Measurements from ENCODE around the gene TRIO. TPM values are rescaled to one million over a fixed set of nuclear protein-coding genes. Genes with fewer than 3 reads are reported as not detected.

The TRIO gene
- total and polyA plus RNA-seq, 2 donors: 35.8 to 233 TPM

DNA sequence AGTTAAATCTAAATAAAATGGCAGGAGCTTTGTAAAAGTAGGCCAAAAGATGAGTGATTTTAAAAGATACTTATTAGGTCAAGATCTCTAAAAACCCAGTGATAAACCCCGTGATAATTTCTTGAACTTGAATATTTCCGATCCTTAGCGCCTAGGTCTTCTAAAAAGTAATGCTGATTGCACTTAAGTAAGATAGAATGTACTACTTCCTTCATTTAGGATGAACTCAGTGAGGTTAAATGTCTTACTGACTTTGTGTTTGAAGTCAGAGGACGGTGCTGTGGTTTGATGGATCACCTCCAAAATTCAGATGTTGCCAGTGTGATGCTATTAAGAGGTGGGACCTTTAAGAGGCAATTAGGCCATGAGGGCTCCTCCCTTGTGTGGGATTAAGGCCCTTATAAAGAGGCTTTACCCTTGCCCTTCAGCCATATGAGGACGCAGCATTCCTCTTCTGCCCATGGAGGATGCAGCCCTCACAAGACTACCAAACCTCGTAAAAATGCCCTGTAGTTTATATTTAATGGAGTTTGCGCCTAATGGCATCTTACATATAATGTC, 130.1 kb downstream of the TRIO start:
- WGBS: 85% methylated on average over 7 of the region's 7 CpGs
- no peak overlapping the region for H3K27ac ChIP-seq (ENCODE audit: low read depth)

GRCh38 chr5:14276380-14276779, 133.2 kb downstream of the TRIO start:
- Histone ChIP-seq H3K36me3 (ENCODE audit: insufficient read depth) (no peaks in the 10 kb centered on the region), H3K4me3 (ENCODE audit: low read depth, low read length) (no peak overlapping the region), H3K4me1 (ENCODE audit: insufficient read depth) (no peaks in the 10 kb centered on the region), H3K27ac (ENCODE audit: low read depth) (no peak overlapping the region)
- no peak for DNase-seq (ENCODE audit: extremely low spot score)
- 89% methylated on average over 9 of the region's 9 CpGs for WGBS

More for the DNA sequence above, 130.1 kb downstream of the TRIO start:
- H3K4me1 ChIP-seq (ENCODE audit: insufficient read depth): no peaks in the 10 kb centered on the region
- no peaks in the 10 kb centered on the region for H3K36me3 ChIP-seq (ENCODE audit: insufficient read depth)
- DNase-seq (ENCODE audit: extremely low spot score): no peak
- no peak overlapping the region for H3K4me3 ChIP-seq (ENCODE audit: low read depth, low read length)

- no peak overlapping the region for H3K4me3 ChIP-seq (ENCODE audit: low read depth, low read length)
- no peaks in the 10 kb centered on the region for H3K4me1 ChIP-seq (ENCODE audit: insufficient read depth)
- H3K27ac ChIP-seq (ENCODE audit: low read depth): no peak overlapping the region
- WGBS: 92% methylated on average over 9 of the region's 9 CpGs
- H3K36me3 ChIP-seq (ENCODE audit: insufficient read depth): no peaks in the 10 kb centered on the region
- DNase-seq (ENCODE audit: extremely low spot score): no peak
These were observed 134.5 kb downstream of the TRIO start for GRCh38 chr5:14277385-14278320.

GRCh38 chr5:14280294-14280854, 137.2 kb downstream of the TRIO start:
- H3K4me3 ChIP-seq (ENCODE audit: low read depth, low read length): no peak overlapping the region
- H3K27ac ChIP-seq (ENCODE audit: low read depth): no peak overlapping the region
- no peaks in the 10 kb centered on the region for H3K36me3 ChIP-seq (ENCODE audit: insufficient read depth)
- H3K4me1 ChIP-seq (ENCODE audit: insufficient read depth): no peaks in the 10 kb centered on the region
- DNase-seq (ENCODE audit: extremely low spot score): no peak
- 89% methylated on average over 11 of the region's 11 CpGs for WGBS

GRCh38 chr5:14281746-14282181, 138.6 kb downstream of the TRIO start:
- Histone ChIP-seq H3K4me3 (ENCODE audit: low read depth, low read length) (no peak overlapping the region), H3K36me3 (ENCODE audit: insufficient read depth) (no peaks in the 10 kb centered on the region), H3K27ac (ENCODE audit: low read depth) (no peak overlapping the region), H3K4me1 (ENCODE audit: insufficient read depth) (no peaks in the 10 kb centered on the region)
- DNase-seq (ENCODE audit: extremely low spot score): no peak
- 82% methylated on average over 3 of the region's 3 CpGs for WGBS

GRCh38 chr5:14283139-14283538, 140.0 kb downstream of the TRIO start:
- H3K4me3 ChIP-seq (ENCODE audit: low read depth, low read length): no peak overlapping the region
- 85% methylated on average over 4 of the region's 4 CpGs for WGBS
- H3K27ac ChIP-seq (ENCODE audit: low read depth): no peak overlapping the region
- no peaks in the 10 kb centered on the region for H3K4me1 ChIP-seq (ENCODE audit: insufficient read depth)
- no peaks in the 10 kb centered on the region for H3K36me3 ChIP-seq (ENCODE audit: insufficient read depth)
- no peak for DNase-seq (ENCODE audit: extremely low spot score)

- Histone ChIP-seq H3K27ac (ENCODE audit: low read depth) (no peak overlapping the region), H3K4me3 (ENCODE audit: low read depth, low read length) (no peak overlapping the region), H3K36me3 (ENCODE audit: insufficient read depth) (no peaks in the 10 kb centered on the region), H3K4me1 (ENCODE audit: insufficient read depth) (no peaks in the 10 kb centered on the region)
- WGBS: 69% methylated on average over 12 of the region's 12 CpGs
- DNase-seq (ENCODE audit: extremely low spot score): no peak
These were observed 141.4 kb downstream of the TRIO start for GRCh38 chr5:14284392-14285148.

- Histone ChIP-seq H3K27ac (ENCODE audit: low read depth) (no peak overlapping the region), H3K36me3 (ENCODE audit: insufficient read depth) (no peaks in the 10 kb centered on the region), H3K4me3 (ENCODE audit: low read depth, low read length) (no peak overlapping the region), H3K4me1 (ENCODE audit: insufficient read depth) (no peaks in the 10 kb centered on the region)
- DNase-seq (ENCODE audit: extremely low spot score): no peak
- 68% methylated on average over 3 of the region's 3 CpGs for WGBS
These were observed 142.9 kb downstream of the TRIO start for GRCh38 chr5:14286007-14286406.

- H3K27ac ChIP-seq (ENCODE audit: low read depth): no peak overlapping the region
- WGBS: 93% methylated on average over 17 of the region's 17 CpGs
- no peak overlapping the region for H3K4me3 ChIP-seq (ENCODE audit: low read depth, low read length)
- no peaks in the 10 kb centered on the region for H3K4me1 ChIP-seq (ENCODE audit: insufficient read depth)
- no peak for DNase-seq (ENCODE audit: extremely low spot score)
- H3K36me3 ChIP-seq (ENCODE audit: insufficient read depth): no peaks in the 10 kb centered on the region
These were observed 143.7 kb downstream of the TRIO start for GRCh38 chr5:14286574-14287421.

DNA sequence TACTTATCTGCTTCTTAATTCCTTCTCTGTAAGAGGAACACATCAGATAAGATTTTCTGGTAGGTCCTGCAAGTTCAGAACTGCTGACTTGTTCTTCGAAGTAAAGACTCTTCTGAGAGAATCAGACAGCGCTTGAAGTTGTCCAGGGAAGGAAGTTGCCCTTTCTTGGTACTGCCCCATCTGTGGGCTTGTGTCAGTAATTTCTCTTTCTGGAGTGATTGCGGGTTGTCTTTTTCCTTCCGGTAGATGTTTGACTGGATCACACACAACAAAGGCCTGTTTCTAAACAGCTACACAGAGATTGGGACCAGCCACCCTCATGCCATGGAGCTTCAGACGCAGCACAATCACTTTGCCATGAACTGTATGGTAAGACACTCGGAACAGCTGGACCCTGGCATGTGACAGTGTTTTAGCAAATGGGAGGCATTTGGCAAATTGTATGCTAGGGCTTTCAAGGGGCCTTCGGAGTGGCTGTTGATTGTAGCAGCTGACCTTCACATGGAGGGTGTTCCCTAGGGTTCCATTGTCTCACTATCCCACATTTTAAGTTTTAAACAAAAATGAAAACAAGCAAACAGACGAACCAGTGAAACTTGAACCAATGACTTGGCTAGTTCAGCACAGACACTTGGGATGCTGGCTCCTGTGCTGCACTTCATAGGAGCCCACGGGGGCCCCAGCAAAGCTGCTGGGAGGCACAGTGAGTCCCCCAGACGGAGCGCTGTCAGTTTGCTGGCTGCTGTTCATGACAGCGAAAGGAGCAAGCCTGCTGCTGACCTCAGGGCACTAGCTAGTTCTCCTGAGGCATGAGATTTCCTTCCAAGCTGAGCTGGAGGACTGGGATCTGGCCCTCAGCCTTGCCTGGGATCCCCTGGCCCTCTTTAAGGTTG, 149.9 kb downstream of the TRIO start:
- H3K4me1 ChIP-seq (ENCODE audit: insufficient read depth): no peaks in the 10 kb centered on the region
- DNase-seq (ENCODE audit: extremely low spot score): no peak
- no peaks in the 10 kb centered on the region for H3K36me3 ChIP-seq (ENCODE audit: insufficient read depth)
- no peak overlapping the region for H3K4me3 ChIP-seq (ENCODE audit: low read depth, low read length)
- H3K27ac ChIP-seq (ENCODE audit: low read depth): no peak overlapping the region
- WGBS: 74% methylated on average over 12 of the region's 12 CpGs

GRCh38 chr5:14295610-14296009, 152.5 kb downstream of the TRIO start:
- Histone ChIP-seq H3K4me1 (ENCODE audit: insufficient read depth) (no peaks in the 10 kb centered on the region), H3K27ac (ENCODE audit: low read depth) (no peak overlapping the region), H3K4me3 (ENCODE audit: low read depth, low read length) (no peak overlapping the region), H3K36me3 (ENCODE audit: insufficient read depth) (no peaks in the 10 kb centered on the region)
- DNase-seq (ENCODE audit: extremely low spot score): no peak
- 81% methylated on average over 5 of the region's 5 CpGs for WGBS

All from urinary bladder (tissue), 4 donors.